Measurements from ENCODE around the gene PITPNM1.

The PITPNM1 gene

DNA sequence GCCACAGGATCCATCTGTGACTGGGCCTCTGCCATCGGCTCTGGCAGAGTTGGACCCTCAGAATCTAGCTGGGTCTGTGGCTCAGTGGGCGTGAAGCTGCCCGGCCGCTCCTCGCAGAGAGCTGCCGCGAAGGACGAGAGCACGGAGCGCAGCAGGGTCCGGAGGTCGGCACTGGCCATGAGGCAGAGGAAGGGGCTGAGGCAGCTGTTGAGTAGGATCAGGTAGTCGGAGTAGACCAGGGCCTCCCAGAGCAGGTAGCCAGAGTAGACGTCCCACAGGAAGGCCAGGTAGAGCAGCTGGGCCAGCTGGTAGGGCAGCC lies 53.5 kb downstream of the PITPNM1 start:
- H3K27me3 ChIP-seq (ENCODE audit: insufficient read depth, poor library complexity, severe bottlenecking), result no peaks in the 10 kb centered on the region
- H3K27ac ChIP-seq (replicated peaks), result no peak overlapping the region
- H3K4me3 ChIP-seq (replicated peaks; ENCODE audit: insufficient read depth, low read length), result no peak overlapping the region
- no peak for DNase-seq (ENCODE audit: low read depth in 1 of 2, low spot score in 1 of 2)
- TF ChIP-seq, protein P1, sequence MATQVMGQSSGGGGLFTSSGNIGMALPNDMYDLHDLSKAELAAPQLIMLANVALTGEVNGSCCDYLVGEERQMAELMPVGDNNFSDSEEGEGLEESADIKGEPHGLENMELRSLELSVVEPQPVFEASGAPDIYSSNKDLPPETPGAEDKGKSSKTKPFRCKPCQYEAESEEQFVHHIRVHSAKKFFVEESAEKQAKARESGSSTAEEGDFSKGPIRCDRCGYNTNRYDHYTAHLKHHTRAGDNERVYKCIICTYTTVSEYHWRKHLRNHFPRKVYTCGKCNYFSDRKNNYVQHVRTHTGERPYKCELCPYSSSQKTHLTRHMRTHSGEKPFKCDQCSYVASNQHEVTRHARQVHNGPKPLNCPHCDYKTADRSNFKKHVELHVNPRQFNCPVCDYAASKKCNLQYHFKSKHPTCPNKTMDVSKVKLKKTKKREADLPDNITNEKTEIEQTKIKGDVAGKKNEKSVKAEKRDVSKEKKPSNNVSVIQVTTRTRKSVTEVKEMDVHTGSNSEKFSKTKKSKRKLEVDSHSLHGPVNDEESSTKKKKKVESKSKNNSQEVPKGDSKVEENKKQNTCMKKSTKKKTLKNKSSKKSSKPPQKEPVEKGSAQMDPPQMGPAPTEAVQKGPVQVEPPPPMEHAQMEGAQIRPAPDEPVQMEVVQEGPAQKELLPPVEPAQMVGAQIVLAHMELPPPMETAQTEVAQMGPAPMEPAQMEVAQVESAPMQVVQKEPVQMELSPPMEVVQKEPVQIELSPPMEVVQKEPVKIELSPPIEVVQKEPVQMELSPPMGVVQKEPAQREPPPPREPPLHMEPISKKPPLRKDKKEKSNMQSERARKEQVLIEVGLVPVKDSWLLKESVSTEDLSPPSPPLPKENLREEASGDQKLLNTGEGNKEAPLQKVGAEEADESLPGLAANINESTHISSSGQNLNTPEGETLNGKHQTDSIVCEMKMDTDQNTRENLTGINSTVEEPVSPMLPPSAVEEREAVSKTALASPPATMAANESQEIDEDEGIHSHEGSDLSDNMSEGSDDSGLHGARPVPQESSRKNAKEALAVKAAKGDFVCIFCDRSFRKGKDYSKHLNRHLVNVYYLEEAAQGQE (IDR thresholded peaks at IDR 0.05; ENCODE audit: insufficient replicate concordance, low read depth), result no peak
- no peak for TF ChIP-seq POLR2AphosphoS5 (IDR thresholded peaks at IDR 0.05; ENCODE audit: low read depth)
- TF ChIP-seq SPI1 (IDR thresholded peaks at IDR 0.05; ENCODE audit: borderline replicate concordance, low read depth), result no peak
- TF ChIP-seq, protein P2, sequence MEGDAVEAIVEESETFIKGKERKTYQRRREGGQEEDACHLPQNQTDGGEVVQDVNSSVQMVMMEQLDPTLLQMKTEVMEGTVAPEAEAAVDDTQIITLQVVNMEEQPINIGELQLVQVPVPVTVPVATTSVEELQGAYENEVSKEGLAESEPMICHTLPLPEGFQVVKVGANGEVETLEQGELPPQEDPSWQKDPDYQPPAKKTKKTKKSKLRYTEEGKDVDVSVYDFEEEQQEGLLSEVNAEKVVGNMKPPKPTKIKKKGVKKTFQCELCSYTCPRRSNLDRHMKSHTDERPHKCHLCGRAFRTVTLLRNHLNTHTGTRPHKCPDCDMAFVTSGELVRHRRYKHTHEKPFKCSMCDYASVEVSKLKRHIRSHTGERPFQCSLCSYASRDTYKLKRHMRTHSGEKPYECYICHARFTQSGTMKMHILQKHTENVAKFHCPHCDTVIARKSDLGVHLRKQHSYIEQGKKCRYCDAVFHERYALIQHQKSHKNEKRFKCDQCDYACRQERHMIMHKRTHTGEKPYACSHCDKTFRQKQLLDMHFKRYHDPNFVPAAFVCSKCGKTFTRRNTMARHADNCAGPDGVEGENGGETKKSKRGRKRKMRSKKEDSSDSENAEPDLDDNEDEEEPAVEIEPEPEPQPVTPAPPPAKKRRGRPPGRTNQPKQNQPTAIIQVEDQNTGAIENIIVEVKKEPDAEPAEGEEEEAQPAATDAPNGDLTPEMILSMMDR (IDR thresholded peaks at IDR 0.05; ENCODE audit: insufficient read depth, low read length), result no peak
- TF ChIP-seq GABPA (IDR thresholded peaks at IDR 0.05; ENCODE audit: low read depth), result no peak

DNA sequence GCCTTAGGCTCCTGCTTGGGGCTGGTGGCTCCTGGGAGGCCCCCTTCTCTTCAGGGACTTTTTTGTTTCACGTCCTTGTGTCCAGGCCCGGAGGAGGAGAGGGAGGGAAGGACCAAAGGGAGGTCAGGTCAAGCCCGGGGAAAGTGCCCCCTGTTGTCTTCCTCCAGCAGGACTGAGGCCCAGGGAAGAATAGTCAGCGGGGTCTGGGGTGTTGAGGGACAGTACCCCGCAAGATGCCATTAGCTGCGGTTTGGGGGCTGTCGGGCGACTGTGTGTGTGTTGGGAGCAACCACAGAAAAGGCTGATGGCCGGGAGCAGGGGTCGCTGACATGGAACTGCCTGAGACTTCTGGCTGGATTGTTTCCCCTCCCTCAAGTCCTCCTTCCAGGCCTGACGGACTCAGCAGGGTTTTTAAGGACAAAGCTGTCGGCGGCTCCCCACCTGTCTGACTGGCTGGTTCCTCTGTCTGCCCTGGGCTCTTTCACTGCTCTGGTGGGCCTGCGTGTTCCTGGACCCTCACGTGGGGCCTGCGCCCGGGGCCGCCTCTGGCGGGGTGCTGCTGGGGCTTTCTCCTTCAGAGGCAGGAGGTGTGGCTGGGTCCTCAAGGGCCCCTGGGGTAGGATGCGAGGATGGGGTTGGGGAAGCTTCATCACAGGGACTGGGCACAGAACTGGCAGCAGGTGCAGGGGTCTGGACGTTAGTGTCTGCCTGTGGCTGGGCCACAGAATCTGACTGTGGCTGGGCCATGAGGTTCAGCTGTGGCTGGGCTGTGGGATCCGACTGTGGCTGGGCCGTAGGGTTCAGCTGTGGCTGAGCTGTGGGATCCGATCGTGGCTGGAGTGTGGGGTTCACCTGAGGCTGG lies 54.1 kb downstream of the PITPNM1 start:
- H3K27me3 ChIP-seq (ENCODE audit: insufficient read depth, poor library complexity, severe bottlenecking), result no peaks in the 10 kb centered on the region
- DNase-seq (ENCODE audit: low read depth in 1 of 2, low spot score in 1 of 2), result no peak
- TF ChIP-seq, protein P2 (IDR thresholded peaks at IDR 0.05; ENCODE audit: insufficient read depth, low read length), result no peak
- TF ChIP-seq SPI1 (IDR thresholded peaks at IDR 0.05; ENCODE audit: borderline replicate concordance, low read depth), result no peak
- TF ChIP-seq, protein P1 (IDR thresholded peaks at IDR 0.05; ENCODE audit: insufficient replicate concordance, low read depth), result no peak
- TF ChIP-seq POLR2AphosphoS5 (IDR thresholded peaks at IDR 0.05; ENCODE audit: low read depth), result no peak
- TF ChIP-seq GABPA (IDR thresholded peaks at IDR 0.05; ENCODE audit: low read depth), result no peak
- no peak overlapping the region for H3K27ac ChIP-seq (replicated peaks)
- no peak overlapping the region for H3K4me3 ChIP-seq (replicated peaks; ENCODE audit: insufficient read depth, low read length)

DNA sequence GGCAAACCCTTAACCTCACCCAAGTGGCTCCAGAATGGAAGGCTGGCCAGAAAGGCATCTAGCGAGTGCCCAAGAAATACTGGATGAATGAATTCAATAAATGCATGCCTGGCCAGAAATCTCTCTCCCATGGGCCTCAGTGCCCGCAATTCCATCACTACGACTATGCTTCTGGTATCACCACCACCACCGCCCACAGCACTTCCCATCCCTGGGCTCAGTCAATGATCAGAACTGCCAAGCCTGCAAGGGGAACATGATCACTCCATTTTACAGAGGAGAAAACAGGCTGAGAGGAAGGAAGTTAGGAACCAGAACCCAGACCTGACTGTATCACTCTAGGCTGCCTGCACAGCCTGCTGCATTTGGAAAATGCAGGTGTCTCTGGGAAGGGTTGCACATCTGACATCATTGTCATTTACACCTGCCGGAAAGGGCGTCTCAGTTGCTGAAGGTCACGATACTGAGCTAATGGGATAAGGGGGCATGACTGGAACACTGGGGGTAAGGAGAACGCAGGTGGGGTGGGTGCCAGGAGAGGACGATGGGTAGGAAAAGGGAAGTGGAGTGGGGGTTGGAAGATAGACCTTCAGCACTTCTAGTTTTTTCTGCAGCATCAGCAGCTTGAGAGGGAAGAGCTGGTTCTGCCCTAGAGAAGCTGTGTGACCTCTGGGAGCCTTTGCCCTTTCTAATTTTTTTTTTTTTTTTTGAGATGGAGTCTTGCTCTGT lies 55.9 kb downstream of the PITPNM1 start:
- peak; percentile 91 for TF ChIP-seq SPI1 (IDR thresholded peaks at IDR 0.05; ENCODE audit: borderline replicate concordance, low read depth)
- TF ChIP-seq GABPA (IDR thresholded peaks at IDR 0.05; ENCODE audit: low read depth), result no peak
- no peak for TF ChIP-seq POLR2AphosphoS5 (IDR thresholded peaks at IDR 0.05; ENCODE audit: low read depth)
- TF ChIP-seq, protein P1 (IDR thresholded peaks at IDR 0.05; ENCODE audit: insufficient replicate concordance, low read depth), result no peak
- Histone ChIP-seq H3K4me3 (replicated peaks; ENCODE audit: insufficient read depth, low read length) (no peak overlapping the region), H3K27me3 (ENCODE audit: insufficient read depth, poor library complexity, severe bottlenecking) (no peaks in the 10 kb centered on the region), H3K27ac (replicated peaks) (no peak overlapping the region)
- peak in 1 of 2 experiments; percentile 53 for DNase-seq (ENCODE audit: low read depth in 1 of 2, low spot score in 1 of 2)

All from HL-60 (cell line).